GM21367 (cell line): Measurements from ENCODE around the gene DBH.

Source experiments
- ATAC-seq: cut with Tn5 transposase; IDR thresholded peaks from one replicate; pipeline ENCODE4 v1.9.1; 2021; ENCODE audit not compliant: unreplicated experiment

The DBH gene

GRCh38 chr9:133693703-133694529 lies 57.8 kb downstream of the DBH start:
- no peak for ATAC-seq

GRCh38 chr9:133694686-133695085 lies 58.5 kb downstream of the DBH start:
- no peak for ATAC-seq

GRCh38 chr9:133696071-133696472 lies 59.9 kb downstream of the DBH start:
- no peak for ATAC-seq

- ATAC-seq: no peak
Measured at GRCh38 chr9:133699546-133699945, 63.4 kb downstream of the DBH start.

- ATAC-seq: no peak
Measured at GRCh38 chr9:133700819-133701320, 64.7 kb downstream of the DBH start.

GRCh38 chr9:133701321-133701980 lies 65.3 kb downstream of the DBH start:
- ATAC-seq: no peak

- no peak for ATAC-seq
Measured at GRCh38 chr9:133701981-133702797, 66.0 kb downstream of the DBH start.

GRCh38 chr9:133702798-133703590 lies 66.8 kb downstream of the DBH start:
- ATAC-seq: no peak

- no peak for ATAC-seq
Measured at GRCh38 chr9:133703591-133704399, 67.6 kb downstream of the DBH start.

- no peak for ATAC-seq
Measured at GRCh38 chr9:133704711-133705181, 68.6 kb downstream of the DBH start.

GRCh38 chr9:133705576-133705975 lies 69.4 kb downstream of the DBH start:
- no peak for ATAC-seq

GRCh38 chr9:133706307-133707050 lies 70.3 kb downstream of the DBH start:
- ATAC-seq: no peak

- no peak for ATAC-seq
Measured at GRCh38 chr9:133707065-133707762, 71.1 kb downstream of the DBH start.

- ATAC-seq: no peak
Measured at GRCh38 chr9:133707763-133708245, 71.6 kb downstream of the DBH start.

GRCh38 chr9:133708246-133709014 lies 72.3 kb downstream of the DBH start:
- ATAC-seq: no peak
